22Rv1 (cell line): ENCODE data around the gene SMTN.
A peak's percentile ranks its signal among the peaks of the same experiment; 100 is the strongest.

Source experiments
- CTCF ChIP-seq: fragments of 450-650 bp; IDR thresholded peaks from 2 replicates; pipeline ENCODE4 v1.5.1; 2017; ENCODE audit warnings: mild to moderate bottlenecking
- ZFX ChIP-seq: fragments of 450-650 bp; IDR thresholded peaks from 2 replicates; pipeline ENCODE4 v1.6.1; 2017; ENCODE audit warnings: antibody characterized with exemption, borderline replicate concordance

- peak; percentile 98 for TF ChIP-seq CTCF
- TF ChIP-seq ZFX = no peak
These were observed 26.2 kb downstream of the SMTN start, which contains the start of gene SELENOM for GRCh38 chr22:31107178-31107893.
